D721Med (cell line): ENCODE results near the gene FAM168A.

Experiments
- DNase-seq: peaks from one replicate; pipeline ENCODE4 v3.0.0; 2011; ENCODE audit warnings: low spot score; ENCODE audit not compliant: insufficient read length
- FAIRE-seq: peaks from 2 replicates; lab custom pipeline; 2011; peaks lifted over from hg19 to GRCh38; lab: Jason Lieb, UNC
- TF ChIP-seq, protein P1 (sequence below): IDR thresholded peaks from 2 replicates; pipeline ENCODE4 v1.5.1; 2012; ENCODE audit warnings: mild to moderate bottlenecking, control low read depth; ENCODE audit not compliant: insufficient read depth; ENCODE audit errors: missing control alignments

FAM168A gene, protein sequence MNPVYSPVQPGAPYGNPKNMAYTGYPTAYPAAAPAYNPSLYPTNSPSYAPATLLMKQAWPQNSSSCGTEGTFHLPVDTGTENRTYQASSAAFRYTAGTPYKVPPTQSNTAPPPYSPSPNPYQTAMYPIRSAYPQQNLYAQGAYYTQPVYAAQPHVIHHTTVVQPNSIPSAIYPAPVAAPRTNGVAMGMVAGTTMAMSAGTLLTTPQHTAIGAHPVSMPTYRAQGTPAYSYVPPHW

DNA sequence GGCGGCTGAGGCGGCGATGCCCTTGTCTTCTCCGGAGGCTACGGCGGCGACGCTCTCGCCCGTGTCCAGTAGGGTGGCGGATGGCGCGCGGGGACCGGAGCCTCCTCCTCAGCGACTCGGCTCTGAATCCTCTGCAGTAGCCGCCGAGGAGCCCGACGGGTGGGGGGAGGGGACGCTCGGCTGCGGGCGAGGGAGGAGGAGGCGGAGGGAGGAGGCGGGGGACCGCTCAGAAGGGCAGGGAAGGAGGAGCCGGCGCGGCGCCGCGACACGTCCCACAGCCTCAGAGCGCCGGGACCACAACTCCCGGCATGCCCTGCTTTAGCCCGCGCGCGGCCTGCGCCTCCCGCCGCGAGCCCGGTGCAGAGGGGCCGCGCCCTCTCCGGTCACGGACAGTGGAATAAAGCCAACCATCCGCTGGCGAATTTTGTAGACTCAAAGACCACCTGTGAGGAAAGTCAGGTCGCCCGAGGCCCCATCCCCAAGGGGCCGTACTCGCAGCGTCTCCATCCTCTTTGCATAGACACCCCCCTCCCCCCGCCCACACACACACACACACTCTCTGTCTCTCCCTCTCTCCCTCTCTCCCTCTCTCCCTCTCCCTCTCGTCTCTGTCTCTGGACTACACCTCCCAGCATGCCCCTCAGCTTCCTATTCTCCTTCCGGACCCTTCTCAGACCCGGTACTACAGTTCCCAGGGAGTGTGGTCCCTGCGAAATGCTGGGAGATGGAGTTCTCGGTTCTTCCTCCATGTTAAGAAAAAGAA lies at the start of gene FAM168A:
TSS of gene FAM168A (minus strand) at position 157 of the 763 bp plus-strand sequence. CDS start 129,638 bp downstream, outside the sequence.
- TF ChIP-seq, protein P1, sequence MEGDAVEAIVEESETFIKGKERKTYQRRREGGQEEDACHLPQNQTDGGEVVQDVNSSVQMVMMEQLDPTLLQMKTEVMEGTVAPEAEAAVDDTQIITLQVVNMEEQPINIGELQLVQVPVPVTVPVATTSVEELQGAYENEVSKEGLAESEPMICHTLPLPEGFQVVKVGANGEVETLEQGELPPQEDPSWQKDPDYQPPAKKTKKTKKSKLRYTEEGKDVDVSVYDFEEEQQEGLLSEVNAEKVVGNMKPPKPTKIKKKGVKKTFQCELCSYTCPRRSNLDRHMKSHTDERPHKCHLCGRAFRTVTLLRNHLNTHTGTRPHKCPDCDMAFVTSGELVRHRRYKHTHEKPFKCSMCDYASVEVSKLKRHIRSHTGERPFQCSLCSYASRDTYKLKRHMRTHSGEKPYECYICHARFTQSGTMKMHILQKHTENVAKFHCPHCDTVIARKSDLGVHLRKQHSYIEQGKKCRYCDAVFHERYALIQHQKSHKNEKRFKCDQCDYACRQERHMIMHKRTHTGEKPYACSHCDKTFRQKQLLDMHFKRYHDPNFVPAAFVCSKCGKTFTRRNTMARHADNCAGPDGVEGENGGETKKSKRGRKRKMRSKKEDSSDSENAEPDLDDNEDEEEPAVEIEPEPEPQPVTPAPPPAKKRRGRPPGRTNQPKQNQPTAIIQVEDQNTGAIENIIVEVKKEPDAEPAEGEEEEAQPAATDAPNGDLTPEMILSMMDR: no peak
- DNase-seq: peak; percentile 90
- FAIRE-seq: peak; percentile 32

DNA sequence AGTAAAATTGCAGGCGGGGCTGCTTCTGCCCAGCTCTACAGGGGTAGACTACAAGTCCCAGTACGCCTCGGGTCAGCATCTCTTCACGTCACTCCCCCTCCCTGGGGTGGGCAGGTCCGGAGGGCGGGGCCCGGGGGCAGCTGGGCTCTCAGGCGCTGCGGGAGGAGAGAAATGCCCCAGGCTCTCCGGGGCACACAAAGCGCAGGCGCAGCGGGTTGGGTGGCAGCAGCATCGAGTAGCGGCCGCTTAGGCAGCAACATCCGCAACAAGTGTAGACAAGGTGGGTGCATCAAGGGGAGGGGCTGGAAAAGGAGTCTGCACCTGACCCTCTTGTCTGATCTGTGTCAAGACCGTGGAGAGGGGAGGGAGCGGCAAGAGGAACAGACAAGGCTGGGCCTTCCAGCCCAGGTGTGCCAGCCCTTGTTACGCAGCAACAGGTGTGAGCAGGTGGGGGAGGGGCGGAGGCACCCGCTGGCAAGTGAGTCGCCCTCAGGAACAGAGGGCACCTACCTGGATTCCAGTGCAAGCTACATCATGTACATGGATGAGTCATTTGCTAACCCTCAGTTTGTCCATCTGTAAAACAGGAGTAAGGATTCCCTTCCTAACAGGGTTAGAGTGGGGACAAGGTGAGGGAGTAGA lies 49.7 kb upstream of the FAM168A start:
- TF ChIP-seq, protein P1: no peak
- FAIRE-seq (no peak), DNase-seq (peak; percentile 85)

DNA sequence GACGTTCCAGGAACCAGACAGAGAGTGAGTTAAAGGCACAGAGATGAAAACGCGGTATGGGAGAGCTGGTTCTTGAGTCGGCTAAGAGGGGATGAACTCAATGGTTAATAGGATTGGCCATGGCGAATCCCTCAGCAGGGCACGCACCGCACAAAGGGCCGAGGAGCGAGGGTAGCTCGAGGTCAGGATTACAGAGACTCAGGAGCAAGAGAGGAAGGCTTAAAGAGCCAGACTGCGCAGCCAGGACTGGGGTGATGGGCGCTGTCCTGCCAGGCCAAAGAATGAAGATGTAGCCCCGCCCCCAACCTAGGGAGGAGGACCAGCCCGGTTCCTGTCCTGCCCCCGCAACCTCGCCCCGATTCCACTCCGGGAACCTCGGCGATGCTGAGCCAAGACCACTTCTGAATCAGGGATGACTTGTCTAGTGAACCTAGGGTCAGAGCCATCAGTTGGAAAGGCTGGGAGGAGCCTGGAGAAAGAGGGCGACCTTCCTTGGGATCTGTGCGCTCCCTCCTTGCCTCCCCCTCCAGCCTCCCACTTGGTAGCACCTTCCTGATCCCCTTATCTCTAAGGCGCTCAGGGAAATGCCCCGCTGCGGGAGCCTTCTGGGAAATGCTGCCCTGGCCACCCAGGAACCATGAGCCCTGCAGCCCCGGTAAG lies 48.2 kb upstream of the FAM168A start, which contains the start of gene PLEKHB1:
TSS of gene PLEKHB1 (plus strand) at position 610 of the 660 bp plus-strand sequence. CDS start at position 638, 28 bp downstream.
- TF ChIP-seq, protein P1: no peak
- DNase-seq: peak; percentile 56
- FAIRE-seq: peak; percentile 32

DNA sequence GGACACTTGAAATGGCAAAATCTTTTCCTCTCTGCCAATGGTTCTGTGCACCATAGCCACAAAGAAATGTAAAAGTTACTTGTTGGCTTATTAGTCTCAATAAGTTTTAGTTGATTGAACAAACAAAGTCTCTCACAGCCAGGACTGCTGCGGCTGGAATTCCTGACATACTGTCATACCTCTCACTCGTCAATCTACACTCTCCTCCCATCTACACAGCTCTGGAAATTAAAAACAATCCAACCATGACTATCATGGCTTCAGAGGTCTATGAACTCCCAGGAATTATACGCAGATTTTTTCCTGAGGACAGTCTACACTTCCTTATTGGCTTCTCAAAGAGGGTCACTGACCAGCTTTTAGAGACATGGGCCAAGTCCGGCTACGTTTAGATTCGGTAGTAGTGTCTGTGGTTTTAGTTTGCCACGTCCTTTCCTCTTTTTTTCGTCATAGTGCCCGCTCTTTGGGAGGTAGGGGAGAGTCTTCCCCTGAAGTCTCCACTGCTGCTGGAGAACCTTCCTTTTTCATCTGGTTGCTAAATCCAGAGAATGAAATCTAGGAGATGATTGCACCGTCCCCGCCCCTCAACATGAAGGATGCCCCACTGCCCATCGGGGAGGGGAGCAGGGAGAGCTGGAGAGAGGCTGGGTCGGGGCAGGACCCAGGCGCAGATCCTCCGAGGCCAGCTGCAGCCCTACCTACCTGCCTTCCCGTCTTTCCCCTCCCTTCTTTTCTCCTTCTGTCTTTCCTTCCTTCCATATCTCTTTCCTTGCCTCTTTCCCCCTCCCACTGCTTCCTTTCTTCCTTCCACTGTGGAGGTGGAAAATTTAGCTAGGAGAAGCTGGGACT lies 47.4 kb upstream of the FAM168A start:
- FAIRE-seq: peak; percentile 60

DNA sequence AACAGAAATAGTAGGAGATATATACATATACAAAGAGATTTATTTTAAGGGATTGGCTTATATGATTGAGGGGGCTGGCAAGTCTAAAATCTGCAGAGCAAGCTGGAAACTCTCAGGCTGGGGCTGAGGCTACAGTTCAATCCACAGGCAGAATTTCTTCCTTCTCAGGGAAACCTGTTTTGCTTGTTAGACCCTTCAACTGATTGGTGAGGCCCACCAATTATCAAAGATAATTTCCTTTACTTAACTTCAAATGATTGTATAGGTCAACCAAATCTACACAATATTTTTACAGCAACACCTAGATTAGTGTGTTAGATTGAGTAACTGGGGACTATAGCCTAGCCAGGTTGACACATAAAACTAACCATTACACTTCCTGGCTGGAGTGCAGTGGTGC lies 43.8 kb upstream of the FAM168A start:
- DNase-seq (no peak), FAIRE-seq (no peak)
- TF ChIP-seq, protein P1: no peak

More for the DNA sequence above, 47.4 kb upstream of the FAM168A start:
- TF ChIP-seq, protein P1: no peak
- no peak for DNase-seq

DNA sequence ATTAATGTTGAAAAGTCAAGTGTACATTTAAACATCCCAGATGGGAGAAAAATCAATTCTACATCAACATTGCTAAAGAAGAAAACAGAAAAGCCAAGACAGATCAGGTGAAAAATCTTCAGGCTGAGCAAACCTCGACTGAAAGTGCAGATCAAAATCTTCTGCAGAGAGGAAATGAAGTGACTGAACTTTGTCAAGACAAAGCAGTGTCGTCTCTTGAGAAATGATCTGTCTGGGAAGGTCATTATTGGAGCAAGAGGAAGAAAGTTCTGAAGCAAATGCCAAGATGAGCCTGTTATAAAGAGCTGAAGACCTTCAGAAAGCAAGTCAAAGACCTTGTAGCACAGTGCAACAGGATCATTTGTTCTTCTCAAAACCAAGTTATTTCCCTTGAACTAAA lies 42.7 kb upstream of the FAM168A start:
- DNase-seq (no peak), FAIRE-seq (no peak)
- TF ChIP-seq, protein P1: no peak
